ENCODE results near the gene ZFP36L1. TPM values are rescaled to one million over a fixed set of nuclear protein-coding genes. Genes with fewer than 3 reads are reported as not detected.

Gene ZFP36L1
- total RNA-seq, 4 donors from 2014 or later = 154 to 451 (median 280) TPM

GRCh38 chr14:68740788-68741476 is 51.9 kb downstream of the ZFP36L1 start:
- H3K27ac ChIP-seq = no peak overlapping the region
- WGBS, 2 donors (ENCODE audit: low coverage in 1 of 2) = 100% methylated on average over 1 to 4 of the region's 4 CpGs
- TF ChIP-seq POLR2A (IDR thresholded peaks at IDR 0.05) (no peak), POLR2AphosphoS5 (IDR thresholded peaks at IDR 0.05) (no peak), EP300 (IDR thresholded peaks at IDR 0.05) (no peak)
- TF ChIP-seq, protein P1, sequence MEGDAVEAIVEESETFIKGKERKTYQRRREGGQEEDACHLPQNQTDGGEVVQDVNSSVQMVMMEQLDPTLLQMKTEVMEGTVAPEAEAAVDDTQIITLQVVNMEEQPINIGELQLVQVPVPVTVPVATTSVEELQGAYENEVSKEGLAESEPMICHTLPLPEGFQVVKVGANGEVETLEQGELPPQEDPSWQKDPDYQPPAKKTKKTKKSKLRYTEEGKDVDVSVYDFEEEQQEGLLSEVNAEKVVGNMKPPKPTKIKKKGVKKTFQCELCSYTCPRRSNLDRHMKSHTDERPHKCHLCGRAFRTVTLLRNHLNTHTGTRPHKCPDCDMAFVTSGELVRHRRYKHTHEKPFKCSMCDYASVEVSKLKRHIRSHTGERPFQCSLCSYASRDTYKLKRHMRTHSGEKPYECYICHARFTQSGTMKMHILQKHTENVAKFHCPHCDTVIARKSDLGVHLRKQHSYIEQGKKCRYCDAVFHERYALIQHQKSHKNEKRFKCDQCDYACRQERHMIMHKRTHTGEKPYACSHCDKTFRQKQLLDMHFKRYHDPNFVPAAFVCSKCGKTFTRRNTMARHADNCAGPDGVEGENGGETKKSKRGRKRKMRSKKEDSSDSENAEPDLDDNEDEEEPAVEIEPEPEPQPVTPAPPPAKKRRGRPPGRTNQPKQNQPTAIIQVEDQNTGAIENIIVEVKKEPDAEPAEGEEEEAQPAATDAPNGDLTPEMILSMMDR (IDR thresholded peaks at IDR 0.05) = no peak
- peaks cover 4 to 24% (median 11%) of the 10 kb centered on the region in 3 donors for H3K4me1 ChIP-seq
- no peaks in the 10 kb centered on the region for H3K9me3 ChIP-seq
- no peak overlapping the region for H3K4me3 ChIP-seq
- no peaks in the 10 kb centered on the region for H3K27me3 ChIP-seq
- no peaks in the 10 kb centered on the region for H3K36me3 ChIP-seq
- ATAC-seq = no peak

- Histone ChIP-seq H3K27me3 (no peaks in the 10 kb centered on the region), H3K4me3 (no peak overlapping the region), H3K27ac (no peak overlapping the region), H3K36me3 (no peaks in the 10 kb centered on the region), H3K9me3 (no peaks in the 10 kb centered on the region), H3K4me1 (peaks cover 7 to 37% (median 13%) of the 10 kb centered on the region in 3 donors)
- WGBS, 2 donors (ENCODE audit: low coverage in 1 of 2) = 94 to 100% methylated on average over 3 to 5 of the region's 7 CpGs
- no peak for TF ChIP-seq POLR2AphosphoS5 (IDR thresholded peaks at IDR 0.05)
- TF ChIP-seq EP300 (IDR thresholded peaks at IDR 0.05) = no peak
- no peak for TF ChIP-seq POLR2A (IDR thresholded peaks at IDR 0.05)
- TF ChIP-seq, protein P1 (IDR thresholded peaks at IDR 0.05) = no peak
- ATAC-seq = no peak
These were observed 53.2 kb downstream of the ZFP36L1 start for GRCh38 chr14:68739701-68740100.

DNA sequence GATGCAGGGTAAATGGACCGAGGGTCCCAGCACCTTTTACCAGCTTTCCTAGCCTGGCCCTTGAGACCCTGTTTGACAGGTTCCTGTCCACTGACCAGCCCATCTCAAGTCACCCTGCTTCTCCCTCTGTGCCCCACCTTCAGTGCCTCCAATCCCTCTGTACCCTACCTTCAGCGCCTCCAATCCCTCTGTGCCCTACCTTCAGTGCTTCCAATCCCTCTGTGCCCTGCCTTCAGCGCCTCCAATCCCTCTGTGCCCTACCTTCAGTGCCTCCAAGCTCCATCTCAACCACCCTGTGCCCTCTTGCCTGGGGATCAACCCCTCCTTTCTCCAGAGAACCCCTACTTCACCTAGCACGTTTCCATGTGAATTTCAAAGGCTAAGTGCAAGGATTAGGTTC is 54.3 kb downstream of the ZFP36L1 start:
- no peaks in the 10 kb centered on the region for H3K9me3 ChIP-seq
- no peak overlapping the region for H3K27ac ChIP-seq
- no peaks in the 10 kb centered on the region for H3K36me3 ChIP-seq
- TF ChIP-seq EP300 (IDR thresholded peaks at IDR 0.05) (no peak), POLR2AphosphoS5 (IDR thresholded peaks at IDR 0.05) (no peak), POLR2A (IDR thresholded peaks at IDR 0.05) (no peak)
- TF ChIP-seq, protein P1 (IDR thresholded peaks at IDR 0.05) = no peak
- no peak overlapping the region for H3K4me3 ChIP-seq
- H3K27me3 ChIP-seq = no peaks in the 10 kb centered on the region
- 97 to 100% methylated on average over 1 to 3 of the region's 4 CpGs for WGBS, 2 donors (ENCODE audit: low coverage in 1 of 2)
- no peak for ATAC-seq
- H3K4me1 ChIP-seq = peaks cover 7 to 47% (median 13%) of the 10 kb centered on the region in 3 donors

Other genes starting within 250 kb of the ZFP36L1 start
- gene ACTN1, start 186.2 kb upstream of the ZFP36L1 start, total RNA-seq = 1,000 to 10,000 TPM in 2 of 4 donors, 100 to 1,000 TPM in 2; 776 to 1,910 (median 969) TPM